ENCODE data around the gene RETREG3. TPM values are rescaled to one million over a fixed set of nuclear protein-coding genes. Genes with fewer than 3 reads are reported as not detected.

RETREG3 gene
- total and polyA plus RNA-seq, 2 of the 13 experiments (the other 11 are each of a cell fraction or from before 2014, with no cell fraction given), result 47.0 to 55.8 TPM

DNA sequence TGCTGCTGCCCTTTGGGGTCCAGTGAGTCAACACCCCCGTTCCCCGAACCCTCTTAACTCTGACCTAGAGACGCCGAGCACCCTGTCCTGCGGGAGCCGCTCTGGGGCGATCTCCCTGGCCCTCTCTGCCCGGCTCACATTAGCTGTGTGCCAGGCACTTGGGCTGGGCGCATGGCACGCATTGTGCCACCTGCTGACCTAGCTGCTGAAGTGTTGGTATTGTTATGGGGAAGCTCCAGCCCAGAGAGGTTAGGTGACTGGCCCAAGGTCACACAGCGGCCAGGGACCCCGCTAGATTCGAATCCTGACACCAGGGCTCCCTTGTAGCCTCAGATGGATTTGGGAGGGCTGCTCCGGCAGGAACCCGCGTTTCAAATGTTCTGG lies 55.3 kb downstream of the RETREG3 start (continued):
- TF ChIP-seq NONO (IDR thresholded peaks at IDR 0.05), result no peak
- TF ChIP-seq NONO (CRISPR knock-in tag; conservative IDR thresholded peaks at IDR 0.05), result no peak; the same call in 1 of the 2 replicates
- peak; percentile 90; the same call in 1 of the 2 replicates for TF ChIP-seq KDM1A (CRISPR knock-in tag; IDR thresholded peaks at IDR 0.05)
- no peak for TF ChIP-seq ZNF263 (CRISPR knock-in tag; IDR thresholded peaks at IDR 0.05)
- TF ChIP-seq HNRNPL (IDR thresholded peaks at IDR 0.05; ENCODE audit: low read depth, low read length), result peak; percentile 96
- no peak for TF ChIP-seq CREB1 (IDR thresholded peaks at IDR 0.05)
- TF ChIP-seq CREB1 (CRISPR knock-in tag; IDR thresholded peaks at IDR 0.05), result no peak
- TF ChIP-seq POLR2A (IDR thresholded peaks at IDR 0.05; ENCODE audit: insufficient read depth in 1 of 2, low read depth in 2 of 2, low read length in 2 of 2), result no peak
- TF ChIP-seq ZNF317 (CRISPR knock-in tag; IDR thresholded peaks at IDR 0.05), result 0 out of 2 replicates have a peak, but pooled peaks have one; percentile 13
- no peak for TF ChIP-seq TBL1XR1 (IDR thresholded peaks at IDR 0.05; ENCODE audit: borderline replicate concordance, low read length, partially characterized antibody)
- peak; percentile 79 for TF ChIP-seq ZFP36 (IDR thresholded peaks at IDR 0.05; ENCODE audit: borderline replicate concordance, low read depth, low read length, partially characterized antibody)
- peak; percentile 97 for TF ChIP-seq ZMYM3 (CRISPR knock-in tag; IDR thresholded peaks at IDR 0.05)
- TF ChIP-seq ZBTB20 (CRISPR knock-in tag; IDR thresholded peaks at IDR 0.05; ENCODE audit: borderline replicate concordance, low read depth), result no peak
- TF ChIP-seq, protein P1, sequence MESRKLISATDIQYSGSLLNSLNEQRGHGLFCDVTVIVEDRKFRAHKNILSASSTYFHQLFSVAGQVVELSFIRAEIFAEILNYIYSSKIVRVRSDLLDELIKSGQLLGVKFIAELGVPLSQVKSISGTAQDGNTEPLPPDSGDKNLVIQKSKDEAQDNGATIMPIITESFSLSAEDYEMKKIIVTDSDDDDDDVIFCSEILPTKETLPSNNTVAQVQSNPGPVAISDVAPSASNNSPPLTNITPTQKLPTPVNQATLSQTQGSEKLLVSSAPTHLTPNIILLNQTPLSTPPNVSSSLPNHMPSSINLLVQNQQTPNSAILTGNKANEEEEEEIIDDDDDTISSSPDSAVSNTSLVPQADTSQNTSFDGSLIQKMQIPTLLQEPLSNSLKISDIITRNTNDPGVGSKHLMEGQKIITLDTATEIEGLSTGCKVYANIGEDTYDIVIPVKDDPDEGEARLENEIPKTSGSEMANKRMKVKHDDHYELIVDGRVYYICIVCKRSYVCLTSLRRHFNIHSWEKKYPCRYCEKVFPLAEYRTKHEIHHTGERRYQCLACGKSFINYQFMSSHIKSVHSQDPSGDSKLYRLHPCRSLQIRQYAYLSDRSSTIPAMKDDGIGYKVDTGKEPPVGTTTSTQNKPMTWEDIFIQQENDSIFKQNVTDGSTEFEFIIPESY (CRISPR knock-in tag; IDR thresholded peaks at IDR 0.05), result peak; percentile 59; the same call in 1 of the 2 replicates
- TF ChIP-seq, protein P2, sequence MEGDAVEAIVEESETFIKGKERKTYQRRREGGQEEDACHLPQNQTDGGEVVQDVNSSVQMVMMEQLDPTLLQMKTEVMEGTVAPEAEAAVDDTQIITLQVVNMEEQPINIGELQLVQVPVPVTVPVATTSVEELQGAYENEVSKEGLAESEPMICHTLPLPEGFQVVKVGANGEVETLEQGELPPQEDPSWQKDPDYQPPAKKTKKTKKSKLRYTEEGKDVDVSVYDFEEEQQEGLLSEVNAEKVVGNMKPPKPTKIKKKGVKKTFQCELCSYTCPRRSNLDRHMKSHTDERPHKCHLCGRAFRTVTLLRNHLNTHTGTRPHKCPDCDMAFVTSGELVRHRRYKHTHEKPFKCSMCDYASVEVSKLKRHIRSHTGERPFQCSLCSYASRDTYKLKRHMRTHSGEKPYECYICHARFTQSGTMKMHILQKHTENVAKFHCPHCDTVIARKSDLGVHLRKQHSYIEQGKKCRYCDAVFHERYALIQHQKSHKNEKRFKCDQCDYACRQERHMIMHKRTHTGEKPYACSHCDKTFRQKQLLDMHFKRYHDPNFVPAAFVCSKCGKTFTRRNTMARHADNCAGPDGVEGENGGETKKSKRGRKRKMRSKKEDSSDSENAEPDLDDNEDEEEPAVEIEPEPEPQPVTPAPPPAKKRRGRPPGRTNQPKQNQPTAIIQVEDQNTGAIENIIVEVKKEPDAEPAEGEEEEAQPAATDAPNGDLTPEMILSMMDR (CRISPR knock-in tag; IDR thresholded peaks at IDR 0.05), result peak; percentile 15; the same call in 1 of the 2 replicates
- TF ChIP-seq, protein P3, sequence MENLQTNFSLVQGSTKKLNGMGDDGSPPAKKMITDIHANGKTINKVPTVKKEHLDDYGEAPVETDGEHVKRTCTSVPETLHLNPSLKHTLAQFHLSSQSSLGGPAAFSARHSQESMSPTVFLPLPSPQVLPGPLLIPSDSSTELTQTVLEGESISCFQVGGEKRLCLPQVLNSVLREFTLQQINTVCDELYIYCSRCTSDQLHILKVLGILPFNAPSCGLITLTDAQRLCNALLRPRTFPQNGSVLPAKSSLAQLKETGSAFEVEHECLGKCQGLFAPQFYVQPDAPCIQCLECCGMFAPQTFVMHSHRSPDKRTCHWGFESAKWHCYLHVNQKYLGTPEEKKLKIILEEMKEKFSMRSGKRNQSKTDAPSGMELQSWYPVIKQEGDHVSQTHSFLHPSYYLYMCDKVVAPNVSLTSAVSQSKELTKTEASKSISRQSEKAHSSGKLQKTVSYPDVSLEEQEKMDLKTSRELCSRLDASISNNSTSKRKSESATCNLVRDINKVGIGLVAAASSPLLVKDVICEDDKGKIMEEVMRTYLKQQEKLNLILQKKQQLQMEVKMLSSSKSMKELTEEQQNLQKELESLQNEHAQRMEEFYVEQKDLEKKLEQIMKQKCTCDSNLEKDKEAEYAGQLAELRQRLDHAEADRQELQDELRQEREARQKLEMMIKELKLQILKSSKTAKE (CRISPR knock-in tag; IDR thresholded peaks at IDR 0.05; ENCODE audit: borderline replicate concordance), result 0 out of 2 replicates have a peak, but pooled peaks have one; percentile 0
- TF ChIP-seq, protein P4, sequence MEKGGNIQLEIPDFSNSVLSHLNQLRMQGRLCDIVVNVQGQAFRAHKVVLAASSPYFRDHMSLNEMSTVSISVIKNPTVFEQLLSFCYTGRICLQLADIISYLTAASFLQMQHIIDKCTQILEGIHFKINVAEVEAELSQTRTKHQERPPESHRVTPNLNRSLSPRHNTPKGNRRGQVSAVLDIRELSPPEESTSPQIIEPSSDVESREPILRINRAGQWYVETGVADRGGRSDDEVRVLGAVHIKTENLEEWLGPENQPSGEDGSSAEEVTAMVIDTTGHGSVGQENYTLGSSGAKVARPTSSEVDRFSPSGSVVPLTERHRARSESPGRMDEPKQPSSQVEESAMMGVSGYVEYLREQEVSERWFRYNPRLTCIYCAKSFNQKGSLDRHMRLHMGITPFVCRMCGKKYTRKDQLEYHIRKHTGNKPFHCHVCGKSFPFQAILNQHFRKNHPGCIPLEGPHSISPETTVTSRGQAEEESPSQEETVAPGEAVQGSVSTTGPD (CRISPR knock-in tag; IDR thresholded peaks at IDR 0.05), result 0 out of 2 replicates have a peak, but pooled peaks have one; percentile 10
- no peak for TF ChIP-seq SOX5 (CRISPR knock-in tag; IDR thresholded peaks at IDR 0.05; ENCODE audit: borderline replicate concordance)

Data from HepG2 (cell line).